Ramos (cell line): ENCODE results near the gene RIMBP3C.
"Not testable (repeated sequence)": the region's sequence is repeated elsewhere in the genome, so short reads cannot be mapped to it uniquely, and the experiment has no call there.

Experiments used
- in situ Hi-C: fragments of 300-500 bp; cut with MboI; formaldehyde crosslinking; loops from one replicate; pipeline ENCODE4 v1.14.3; 2022; ENCODE audit warnings: low sequenced_read_pairs; ENCODE audit not compliant: unreplicated experiment

RIMBP3C gene

DNA sequence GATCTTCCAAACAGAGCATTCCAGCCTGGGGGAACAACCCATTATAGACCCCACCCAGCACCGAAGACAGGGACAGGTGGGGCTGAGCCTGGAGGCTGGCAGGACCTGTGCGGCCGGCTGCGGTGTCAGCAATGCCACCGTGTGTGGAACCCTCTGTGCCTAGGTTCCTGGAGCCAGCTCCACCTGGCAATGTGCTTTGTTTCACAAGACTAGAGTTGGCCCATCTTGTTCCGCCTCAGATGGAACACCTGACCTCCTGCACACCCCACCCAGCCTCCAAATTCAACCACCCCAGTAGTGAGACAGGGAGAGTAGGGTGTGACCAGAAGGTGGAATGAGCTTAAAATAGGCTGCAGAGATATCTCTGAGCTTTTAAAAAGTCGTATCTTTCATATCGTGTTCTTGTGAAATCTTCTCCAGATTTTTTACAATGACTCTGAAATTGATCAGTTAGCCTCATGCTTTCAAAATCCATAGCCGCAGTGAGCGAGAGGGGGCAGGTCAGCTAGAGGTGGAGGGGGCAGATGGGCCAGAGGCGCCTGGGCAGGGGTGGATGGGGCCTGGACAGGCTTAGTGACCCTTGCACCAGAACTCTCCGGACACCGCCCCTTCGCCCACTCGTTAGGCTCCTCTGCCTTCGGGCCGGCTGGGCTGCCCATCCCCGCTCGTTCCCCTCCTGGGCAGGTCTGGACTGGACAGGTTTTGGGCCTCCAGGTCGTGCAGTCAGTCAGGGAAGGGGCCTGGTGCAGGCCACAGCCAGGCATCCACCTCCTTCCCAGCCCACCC is 18.2 kb downstream of the RIMBP3C start:
- in situ Hi-C loops = not testable (repeated sequence)

DNA sequence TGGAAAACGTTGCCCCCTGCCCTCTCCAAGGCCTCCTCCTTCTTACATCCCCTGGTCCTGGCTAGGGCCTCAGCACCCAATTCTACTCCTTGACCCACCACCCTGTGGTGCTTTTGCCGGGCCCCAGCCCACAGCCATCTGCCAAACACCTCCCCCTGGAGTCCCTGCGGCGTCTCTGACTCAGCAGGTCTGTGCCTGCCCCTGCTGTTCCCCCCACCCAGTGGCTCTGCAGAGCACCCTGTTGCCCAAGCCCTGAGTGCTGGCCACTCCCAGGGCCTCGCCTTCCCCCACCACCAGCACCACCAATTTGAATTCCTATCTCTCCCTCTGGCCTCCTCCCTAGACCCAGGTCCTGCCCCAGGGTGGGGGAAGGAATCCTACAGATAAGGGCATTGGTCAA is 19.7 kb downstream of the RIMBP3C start:
- in situ Hi-C loops = not testable (repeated sequence)

DNA sequence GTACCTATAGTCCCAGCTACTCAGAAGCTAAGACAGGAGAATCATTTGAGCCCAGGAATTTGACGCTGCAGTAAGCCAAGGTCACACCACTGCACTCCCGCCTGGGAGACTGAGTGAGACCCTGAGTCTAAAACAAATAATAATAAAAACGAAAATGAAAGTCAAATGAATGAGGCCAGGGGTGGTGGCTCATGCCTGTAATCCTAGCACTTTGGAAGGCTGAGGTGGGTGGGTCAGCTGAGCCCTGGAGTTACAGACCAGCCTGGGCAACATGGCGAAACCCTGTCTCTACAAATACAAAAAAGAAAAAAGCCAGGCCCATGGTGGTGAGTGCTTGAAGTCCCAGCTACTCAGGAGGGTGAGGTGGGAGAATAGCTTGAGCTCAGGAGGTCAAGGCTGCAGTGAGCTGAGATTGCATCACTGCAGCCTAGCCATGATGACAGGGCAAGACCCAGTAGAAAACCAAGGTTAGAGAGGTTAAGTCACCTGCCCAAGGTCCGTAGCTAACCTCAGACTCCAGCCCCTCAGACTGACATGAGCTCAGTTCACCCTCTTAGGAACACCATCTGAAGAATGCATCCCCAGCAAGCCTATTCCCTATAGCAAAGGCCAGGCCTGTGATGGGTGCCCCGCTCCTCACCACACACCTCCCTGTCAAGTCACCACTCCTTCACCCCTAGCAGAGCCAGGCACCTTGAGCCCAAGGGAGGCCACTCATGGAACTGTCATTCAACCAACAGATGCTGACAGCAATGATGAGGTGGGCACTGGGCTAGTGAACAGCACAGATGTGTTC is 24.4 kb downstream of the RIMBP3C start:
- in situ Hi-C loops = not testable (repeated sequence)

DNA sequence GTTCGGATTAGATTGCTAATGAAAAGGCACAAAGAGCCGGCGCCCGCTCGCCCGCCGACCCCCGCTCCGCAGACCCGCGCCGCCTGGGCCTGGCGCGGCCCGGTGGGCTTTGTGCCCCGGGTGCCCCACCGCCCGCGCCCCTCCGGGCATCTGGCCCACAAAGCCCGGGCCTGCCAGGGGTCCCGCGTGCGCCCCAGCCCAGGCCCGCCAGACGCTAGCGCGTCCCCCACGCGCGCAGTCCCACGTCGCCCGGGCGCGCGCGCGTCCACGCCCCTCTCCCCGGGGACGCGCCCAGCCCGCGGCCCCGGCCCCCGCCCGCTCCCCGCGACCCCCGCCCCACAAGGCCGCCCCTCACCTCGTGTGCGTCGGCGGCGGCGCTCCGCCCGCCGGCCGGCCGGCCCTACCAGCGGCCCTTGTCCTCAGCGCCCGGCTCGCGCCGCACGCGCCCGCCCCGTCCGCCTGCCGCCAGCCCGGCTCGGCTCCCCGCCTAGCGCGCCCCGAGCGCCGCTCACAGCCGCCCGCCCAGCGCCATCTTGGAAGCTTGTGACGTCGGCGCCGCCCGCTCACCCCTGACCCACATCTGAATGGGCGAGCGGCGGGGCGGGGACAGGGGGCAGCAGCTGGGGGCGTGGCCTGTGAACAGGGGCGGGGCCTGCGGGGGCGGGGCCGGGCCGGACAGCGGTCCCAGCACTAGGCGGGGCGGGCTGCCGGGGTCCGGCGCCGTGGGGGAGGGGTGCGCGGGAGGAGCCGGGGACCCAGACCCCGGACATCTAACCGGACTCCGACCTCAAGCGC is 34.1 kb downstream of the RIMBP3C start:
- in situ Hi-C loops = not testable (repeated sequence)

DNA sequence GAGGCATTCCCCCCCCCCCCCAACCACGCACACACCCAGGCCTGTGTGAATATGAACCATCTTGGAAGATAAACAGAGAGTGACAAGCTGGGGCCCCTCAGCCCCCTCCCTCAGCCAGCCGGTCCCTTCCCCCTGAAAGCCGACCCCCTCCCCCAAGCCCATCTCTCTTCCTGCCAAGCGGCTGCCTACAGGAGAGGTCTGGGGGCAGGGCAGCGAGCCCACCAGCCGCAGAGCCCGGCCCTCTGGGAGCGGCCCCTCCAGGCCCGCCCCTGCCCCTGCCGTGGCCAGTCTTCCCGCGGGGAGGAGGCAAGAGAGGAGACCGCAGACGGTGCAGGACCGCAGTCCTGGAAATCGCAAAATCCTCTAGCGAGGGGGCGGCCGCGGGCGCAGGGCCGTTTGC is 34.7 kb downstream of the RIMBP3C start:
- in situ Hi-C loops = not testable (repeated sequence)

- in situ Hi-C loops = not testable (repeated sequence)
Measured at GRCh38 chr22:21515234-21515633, 36.0 kb downstream of the RIMBP3C start.

GRCh38 chr22:21514117-21514516 is 37.1 kb downstream of the RIMBP3C start:
- in situ Hi-C loops = not testable (repeated sequence)

- in situ Hi-C loops = not testable (repeated sequence)
Measured at GRCh38 chr22:21512022-21512421, 39.2 kb downstream of the RIMBP3C start.

- in situ Hi-C loops = not testable (repeated sequence)
Measured at GRCh38 chr22:21510397-21510796, 40.9 kb downstream of the RIMBP3C start.

GRCh38 chr22:21499623-21500506 is 51.4 kb downstream of the RIMBP3C start:
- in situ Hi-C loops = not testable (repeated sequence)

DNA sequence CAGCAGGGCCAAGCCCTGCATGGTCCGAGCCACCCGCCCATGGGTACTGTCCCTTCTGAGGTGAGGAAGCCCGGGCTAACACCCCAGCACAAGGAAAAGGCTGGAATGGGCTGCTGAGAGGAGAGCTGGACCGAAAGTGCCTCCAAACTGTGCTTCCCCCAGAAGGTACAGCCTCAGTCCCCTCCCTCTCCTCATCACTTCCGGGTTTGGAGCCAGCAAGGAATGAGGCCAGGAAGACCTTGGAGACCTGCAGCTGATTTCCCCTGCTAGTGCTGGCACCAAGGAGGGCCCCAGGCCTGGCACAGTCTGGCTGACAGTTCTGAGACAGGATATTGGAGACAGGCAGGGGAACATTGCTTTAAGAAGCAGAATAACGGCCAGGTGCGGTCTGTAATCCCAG is 52.8 kb downstream of the RIMBP3C start:
- in situ Hi-C loops = not testable (repeated sequence)

DNA sequence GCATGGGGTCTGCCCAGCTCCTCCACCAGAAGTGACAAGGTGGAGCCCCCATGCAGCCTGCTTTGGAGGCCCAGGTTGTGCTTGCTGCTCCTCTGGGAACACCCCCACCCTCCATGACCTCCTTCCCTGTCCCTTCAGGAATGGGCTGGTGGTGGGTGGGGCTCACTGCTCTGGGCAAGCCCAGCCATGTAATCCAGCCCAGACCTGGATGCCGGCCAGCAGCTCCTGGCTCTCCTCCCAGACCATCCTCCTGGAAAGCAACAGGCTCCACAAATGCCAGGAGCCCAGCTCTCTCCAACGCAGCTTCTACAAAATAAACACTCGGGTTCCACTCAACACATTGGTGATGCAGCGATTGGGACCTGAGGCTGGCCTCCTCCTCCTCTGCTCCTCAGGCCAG is 53.3 kb downstream of the RIMBP3C start:
- in situ Hi-C loops = not testable (repeated sequence)
